GM10248 (cell line): ENCODE data around the gene MORC3.
"Not testable (repeated sequence)": the region's sequence is repeated elsewhere in the genome, so short reads cannot be mapped to it uniquely, and the experiment has no call there.

Experiments used
- CTCF ChIA-PET: fragments of 300-600 bp; sonication (Branson Sonifier 250); formaldehyde crosslinking; extraction: SDS; loops from one replicate; lab custom pipeline; 2021; ENCODE audit warnings: antibody characterized with exemption; lab: Yijun Ruan, JAX
- POLR2A ChIA-PET: fragments of 350-650 bp; sonication (Branson Sonifier 250); formaldehyde crosslinking; extraction: SDS; loops from one replicate; lab custom pipeline; 2020; ENCODE audit warnings: antibody characterized with exemption; lab: Yijun Ruan, JAX
- DNase-seq: peaks from one replicate; pipeline ENCODE4 v3.0.0; 2012; ENCODE audit errors: extremely low spot score
- TF ChIP-seq, protein P1 (sequence below): IDR thresholded peaks from 2 replicates; pipeline ENCODE4 v1.5.1; 2012; ENCODE audit warnings: mild to moderate bottlenecking, low read depth; ENCODE audit errors: extremely low read depth, missing control alignments, control extremely low read depth

The MORC3 gene

DNA sequence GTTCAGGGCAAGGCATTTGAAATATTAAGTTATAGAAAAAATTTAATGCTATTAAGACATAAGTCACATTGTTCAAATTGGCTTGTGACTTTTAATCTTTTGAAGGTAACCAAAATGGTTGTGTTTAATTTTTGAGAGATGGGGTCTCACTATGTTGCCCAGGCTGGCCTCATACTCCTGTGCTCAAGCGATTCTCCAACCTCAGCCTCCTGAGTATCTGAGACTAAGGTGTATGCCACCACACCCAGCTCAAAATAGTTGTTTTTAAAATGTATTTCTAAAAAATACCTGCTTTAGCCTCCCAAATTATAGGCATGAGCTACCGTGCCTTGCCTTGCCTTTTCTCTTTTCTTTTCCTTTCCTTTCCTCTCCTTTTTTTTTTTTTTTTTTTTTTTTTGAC lies 39.2 kb downstream of the MORC3 start:
- TF ChIP-seq, protein P1, sequence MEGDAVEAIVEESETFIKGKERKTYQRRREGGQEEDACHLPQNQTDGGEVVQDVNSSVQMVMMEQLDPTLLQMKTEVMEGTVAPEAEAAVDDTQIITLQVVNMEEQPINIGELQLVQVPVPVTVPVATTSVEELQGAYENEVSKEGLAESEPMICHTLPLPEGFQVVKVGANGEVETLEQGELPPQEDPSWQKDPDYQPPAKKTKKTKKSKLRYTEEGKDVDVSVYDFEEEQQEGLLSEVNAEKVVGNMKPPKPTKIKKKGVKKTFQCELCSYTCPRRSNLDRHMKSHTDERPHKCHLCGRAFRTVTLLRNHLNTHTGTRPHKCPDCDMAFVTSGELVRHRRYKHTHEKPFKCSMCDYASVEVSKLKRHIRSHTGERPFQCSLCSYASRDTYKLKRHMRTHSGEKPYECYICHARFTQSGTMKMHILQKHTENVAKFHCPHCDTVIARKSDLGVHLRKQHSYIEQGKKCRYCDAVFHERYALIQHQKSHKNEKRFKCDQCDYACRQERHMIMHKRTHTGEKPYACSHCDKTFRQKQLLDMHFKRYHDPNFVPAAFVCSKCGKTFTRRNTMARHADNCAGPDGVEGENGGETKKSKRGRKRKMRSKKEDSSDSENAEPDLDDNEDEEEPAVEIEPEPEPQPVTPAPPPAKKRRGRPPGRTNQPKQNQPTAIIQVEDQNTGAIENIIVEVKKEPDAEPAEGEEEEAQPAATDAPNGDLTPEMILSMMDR, result no peak
- ChIA-PET CTCF (no interaction called here), POLR2A (no interaction called here)
- DNase-seq, result no peak

DNA sequence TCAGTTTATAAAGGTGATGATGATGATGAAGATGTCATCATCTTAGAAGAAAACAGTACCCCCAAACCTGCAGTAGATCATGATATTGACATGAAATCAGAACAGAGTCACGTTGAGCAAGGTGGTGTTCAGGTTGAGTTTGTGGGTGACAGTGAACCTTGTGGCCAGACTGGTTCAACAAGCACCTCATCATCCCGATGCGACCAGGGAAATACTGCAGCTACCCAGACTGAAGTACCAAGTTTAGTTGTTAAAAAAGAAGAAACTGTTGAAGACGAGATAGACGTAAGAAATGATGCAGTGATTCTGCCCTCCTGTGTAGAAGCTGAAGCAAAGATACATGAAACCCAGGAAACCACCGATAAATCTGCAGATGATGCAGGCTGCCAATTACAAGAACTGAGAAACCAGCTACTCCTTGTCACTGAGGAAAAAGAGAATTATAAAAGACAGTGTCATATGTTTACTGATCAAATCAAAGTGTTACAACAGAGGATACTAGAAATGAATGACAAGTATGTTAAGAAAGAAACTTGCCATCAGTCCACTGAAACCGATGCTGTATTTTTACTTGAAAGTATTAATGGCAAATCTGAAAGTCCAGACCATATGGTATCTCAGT lies 49.2 kb downstream of the MORC3 start:
- peak; percentile 29 for DNase-seq
- ChIA-PET POLR2A (interaction anchor here (0.6 kb wide), 1 partner anchor 49 kb away, joined by 4 read pairs; the partner anchor contains the start of gene MORC3), CTCF (interaction anchor here (2.6 kb wide), 1 partner anchor 9 kb away, joined by 6 read pairs; no protein-coding TSS in a partner anchor)
- TF ChIP-seq, protein P1, result no peak

DNA sequence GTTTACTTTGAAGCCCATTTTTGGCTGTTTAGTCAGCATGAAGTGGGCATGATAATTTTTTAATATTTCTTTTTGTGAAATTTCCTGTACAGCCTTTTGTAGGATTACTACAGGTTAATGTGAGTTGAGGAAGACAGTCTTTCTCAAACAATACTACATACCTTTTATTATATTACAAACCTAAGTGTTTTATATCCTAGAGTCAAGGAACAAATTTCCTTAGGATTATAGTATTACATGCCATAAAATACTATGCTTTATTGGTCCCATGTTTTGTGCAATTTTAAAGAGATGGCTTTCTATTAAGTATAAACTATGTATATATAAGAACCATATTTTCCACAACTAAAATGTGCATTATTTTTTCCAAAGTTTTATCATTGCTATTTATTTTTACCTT lies 56.0 kb downstream of the MORC3 start:
- DNase-seq, result no peak
- POLR2A ChIA-PET, result no interaction called here
- TF ChIP-seq, protein P1, result no peak
- CTCF ChIA-PET, result interaction anchor here (1.3 kb wide), 1 partner anchor 13 kb away, joined by 3 read pairs; no protein-coding TSS in a partner anchor

DNA sequence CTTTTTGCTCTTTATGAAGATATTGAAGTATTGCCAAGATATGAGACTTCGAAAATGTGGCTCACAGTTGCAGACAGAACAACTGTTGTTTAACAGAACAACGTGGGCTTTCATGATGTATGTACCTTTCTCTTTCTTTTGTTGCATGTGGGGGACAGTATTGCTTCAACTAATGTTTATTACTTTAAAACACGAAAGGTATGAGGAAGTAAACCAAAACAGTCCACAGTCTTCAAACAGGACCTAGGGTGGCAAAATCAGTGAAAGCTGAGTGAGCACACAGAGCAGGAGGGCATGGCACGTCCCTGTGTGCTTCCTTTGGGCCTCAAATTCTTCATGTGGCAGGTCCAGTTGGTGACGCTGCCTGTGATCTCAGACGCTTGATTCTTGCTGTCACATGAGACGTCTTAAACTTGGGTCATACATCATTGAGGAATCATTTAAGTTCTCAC lies 57.4 kb downstream of the MORC3 start:
- no peak for DNase-seq
- CTCF ChIA-PET, result interaction anchor here (1.6 kb wide), 1 partner anchor 8 kb away, joined by 6 read pairs; no protein-coding TSS in a partner anchor

DNA sequence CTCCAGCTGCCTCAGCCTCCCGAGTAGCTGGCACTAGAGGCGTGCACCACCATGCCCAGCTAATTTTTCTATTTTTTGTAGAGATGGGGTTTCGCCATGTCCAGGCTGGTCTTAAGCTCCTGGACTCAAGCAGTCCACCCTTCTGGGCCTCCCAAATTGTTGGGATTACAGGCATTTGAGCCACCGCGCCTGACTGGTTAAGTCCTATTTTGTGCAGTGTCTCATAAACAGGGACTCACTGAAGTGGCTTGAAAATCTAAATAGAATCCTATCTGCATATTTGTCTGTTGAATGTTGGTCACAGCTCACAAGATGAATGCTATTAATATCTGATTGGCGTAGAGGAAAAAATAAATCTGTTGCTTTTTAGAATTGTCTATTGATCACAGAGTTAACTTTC lies 59.3 kb downstream of the MORC3 start:
- TF ChIP-seq, protein P1, result no peak
- POLR2A ChIA-PET, result interaction anchor here (0.6 kb wide), 1 partner anchor 11 kb away, joined by 3 read pairs; no protein-coding TSS in a partner anchor
- CTCF ChIA-PET, result interaction anchor here (1.3 to 1.6 kb wide), 3 partner anchors 10 to 47 kb away, joined by 3 to 6 read pairs (median 5); no protein-coding TSS in a partner anchor
- DNase-seq, result no peak

More for the DNA sequence above, 57.4 kb downstream of the MORC3 start:
- TF ChIP-seq, protein P1, result no peak
- POLR2A ChIA-PET, result no interaction called here

DNA sequence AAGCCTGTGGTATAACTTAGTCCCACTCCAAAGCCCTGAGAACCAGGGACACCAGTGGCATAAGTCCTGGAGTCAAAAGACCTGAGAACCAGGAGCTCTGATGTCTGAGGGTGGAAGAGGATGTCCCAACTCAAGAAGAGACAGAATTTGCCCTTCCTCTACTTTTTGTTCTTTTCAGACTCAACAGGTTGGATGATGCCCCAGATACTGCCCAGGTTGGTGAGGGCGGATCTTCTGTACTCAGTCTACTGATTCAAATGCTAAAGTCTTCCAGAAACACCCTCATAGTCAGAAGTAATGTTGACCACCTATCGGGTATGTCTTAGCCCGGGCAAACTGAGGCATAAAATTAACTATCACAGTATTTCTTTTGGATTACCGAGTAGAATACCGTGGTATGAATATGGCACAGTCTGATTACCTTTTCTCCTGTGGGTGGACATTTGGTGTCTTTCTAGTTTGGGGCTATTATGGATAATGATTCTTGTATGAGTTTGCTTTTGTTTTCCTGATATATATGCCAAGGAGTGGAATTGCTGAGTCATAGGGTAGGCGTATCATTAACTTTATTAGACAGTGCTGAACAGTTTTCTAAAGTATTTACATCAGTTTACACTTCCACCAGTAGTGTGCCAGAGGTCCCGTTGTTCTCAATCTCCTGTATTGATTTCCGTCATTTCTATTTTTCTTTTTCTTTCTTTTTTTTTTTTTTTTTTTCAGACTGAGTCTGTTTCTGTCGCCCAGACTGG lies 62.0 kb downstream of the MORC3 start:
- POLR2A ChIA-PET, result no interaction called here
- CTCF ChIA-PET, result no interaction called here
- no peak for DNase-seq
- TF ChIP-seq, protein P1, result no peak

DNA sequence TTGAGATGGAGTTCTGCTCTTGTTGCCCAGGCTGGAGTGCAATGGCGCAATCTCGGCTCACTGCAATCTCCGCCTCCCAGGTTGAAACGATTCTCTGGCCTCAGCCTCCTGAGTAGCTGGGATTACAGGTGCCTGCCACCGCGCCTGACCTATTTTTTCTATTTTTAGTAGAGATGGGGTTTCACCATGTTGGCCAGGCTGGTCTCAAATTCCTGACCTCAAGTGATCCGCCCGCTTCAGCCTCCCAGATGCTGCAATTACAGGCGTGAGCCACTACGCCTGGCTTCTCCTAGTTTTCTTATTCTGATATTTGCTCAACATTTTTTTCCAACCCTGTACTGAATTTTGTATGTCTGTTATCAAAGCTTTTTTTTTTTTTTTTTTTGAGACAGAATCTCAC lies 62.7 kb downstream of the MORC3 start:
- CTCF ChIA-PET, DNase-seq, POLR2A ChIA-PET: not testable (repeated sequence)
